Measurements from ENCODE around the gene COL4A2.

Gene COL4A2

DNA sequence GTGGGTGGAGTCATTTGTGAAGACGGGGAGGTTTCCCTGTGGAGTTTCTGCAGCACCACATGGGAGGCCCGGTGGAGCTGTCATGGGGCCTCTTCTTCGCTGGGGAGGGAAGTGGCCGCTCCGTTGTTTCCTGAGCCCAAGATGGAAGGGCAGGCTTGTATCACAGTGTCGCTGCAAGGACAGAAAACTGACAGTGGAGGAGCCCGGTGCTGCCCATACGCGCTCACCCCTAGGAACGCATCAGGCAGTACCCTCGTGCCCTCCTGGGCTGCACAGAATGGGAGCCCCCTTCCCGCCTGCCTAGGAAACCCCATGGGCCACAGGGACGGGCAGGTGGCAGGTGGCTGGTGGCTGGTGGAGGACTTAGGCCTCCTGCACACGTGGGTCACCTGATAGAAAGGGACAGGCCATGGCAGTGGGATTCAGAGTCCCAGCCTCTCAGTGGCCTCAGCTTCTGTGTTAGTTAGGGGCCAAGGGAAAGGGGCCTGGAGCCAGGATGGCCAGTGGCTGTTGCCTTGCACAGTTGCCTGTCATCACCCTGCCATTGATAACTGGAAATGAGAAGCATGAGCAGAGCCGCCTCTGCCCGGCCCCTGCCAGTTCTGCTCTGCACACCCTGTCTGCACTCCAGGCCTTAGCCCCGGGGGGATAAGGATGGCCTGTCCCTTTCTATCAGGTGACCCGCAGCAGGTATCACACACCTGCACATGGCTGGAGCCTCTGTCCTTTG lies 7.6 kb downstream of the COL4A2 start:
- no peak overlapping the region for H3K4me3 ChIP-seq (ENCODE audit: low read depth, low read length)
- peaks cover 77% of the 10 kb centered on the region for H3K36me3 ChIP-seq (replicated peaks)
- TF ChIP-seq, protein P1, sequence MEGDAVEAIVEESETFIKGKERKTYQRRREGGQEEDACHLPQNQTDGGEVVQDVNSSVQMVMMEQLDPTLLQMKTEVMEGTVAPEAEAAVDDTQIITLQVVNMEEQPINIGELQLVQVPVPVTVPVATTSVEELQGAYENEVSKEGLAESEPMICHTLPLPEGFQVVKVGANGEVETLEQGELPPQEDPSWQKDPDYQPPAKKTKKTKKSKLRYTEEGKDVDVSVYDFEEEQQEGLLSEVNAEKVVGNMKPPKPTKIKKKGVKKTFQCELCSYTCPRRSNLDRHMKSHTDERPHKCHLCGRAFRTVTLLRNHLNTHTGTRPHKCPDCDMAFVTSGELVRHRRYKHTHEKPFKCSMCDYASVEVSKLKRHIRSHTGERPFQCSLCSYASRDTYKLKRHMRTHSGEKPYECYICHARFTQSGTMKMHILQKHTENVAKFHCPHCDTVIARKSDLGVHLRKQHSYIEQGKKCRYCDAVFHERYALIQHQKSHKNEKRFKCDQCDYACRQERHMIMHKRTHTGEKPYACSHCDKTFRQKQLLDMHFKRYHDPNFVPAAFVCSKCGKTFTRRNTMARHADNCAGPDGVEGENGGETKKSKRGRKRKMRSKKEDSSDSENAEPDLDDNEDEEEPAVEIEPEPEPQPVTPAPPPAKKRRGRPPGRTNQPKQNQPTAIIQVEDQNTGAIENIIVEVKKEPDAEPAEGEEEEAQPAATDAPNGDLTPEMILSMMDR (IDR thresholded peaks at IDR 0.05; ENCODE audit: low read depth, low read length, missing control alignments): no peak
- H3K27me3 ChIP-seq (replicated peaks): no peaks in the 10 kb centered on the region
- in situ Hi-C loops (cut with HindIII; ENCODE audit: low pct_ligation_motif_present, low sequenced_read_pairs): no loop called here
- H3K27ac ChIP-seq: peak overlapping the region; percentile 48
- no peak for DNase-seq

DNA sequence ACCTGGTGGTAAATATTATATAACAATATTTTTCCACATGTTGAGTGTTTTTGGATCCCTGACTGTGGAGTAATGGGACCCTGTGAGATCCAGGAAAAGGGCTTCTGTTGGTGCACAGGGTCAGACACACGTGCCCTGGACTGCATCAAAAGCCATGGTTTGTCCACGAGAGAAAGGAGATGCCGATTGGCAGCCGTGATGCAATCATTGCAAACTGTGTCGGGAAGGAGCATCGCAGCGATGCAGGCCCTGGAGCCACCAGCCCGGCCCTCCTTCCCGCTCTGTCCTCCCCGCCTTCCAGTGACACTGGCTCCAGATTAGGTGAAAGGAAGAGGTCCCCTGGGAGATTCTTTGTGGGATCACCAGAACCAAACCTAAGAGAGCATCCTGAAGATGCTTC lies 9.1 kb downstream of the COL4A2 start:
- TF ChIP-seq, protein P1 (IDR thresholded peaks at IDR 0.05; ENCODE audit: low read depth, low read length, missing control alignments): no peak
- no peaks in the 10 kb centered on the region for H3K27me3 ChIP-seq (replicated peaks)
- in situ Hi-C loops (cut with HindIII; ENCODE audit: low pct_ligation_motif_present, low sequenced_read_pairs): no loop called here
- H3K4me3 ChIP-seq (ENCODE audit: low read depth, low read length): no peak overlapping the region
- H3K27ac ChIP-seq: peak overlapping the region; percentile 48
- DNase-seq: no peak
- H3K36me3 ChIP-seq (replicated peaks): peaks cover 62% of the 10 kb centered on the region

DNA sequence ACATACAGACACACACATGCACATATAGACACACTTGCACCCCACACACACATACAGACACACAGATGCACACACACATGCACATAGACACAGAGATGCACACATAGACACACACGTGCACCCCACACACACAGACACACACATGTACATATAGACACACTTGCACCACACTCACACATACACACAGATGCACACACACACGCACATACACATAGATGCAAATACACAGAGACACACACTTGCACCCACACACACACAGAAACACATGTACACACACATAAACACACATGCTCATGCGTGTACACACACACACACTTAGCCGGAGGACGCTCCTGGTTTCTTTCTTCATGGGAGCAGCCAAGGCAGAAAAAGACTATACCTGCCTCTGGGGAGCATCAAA lies 10.0 kb downstream of the COL4A2 start:
- TF ChIP-seq, protein P1 (IDR thresholded peaks at IDR 0.05; ENCODE audit: low read depth, low read length, missing control alignments): no peak
- DNase-seq: no peak
- H3K27me3 ChIP-seq (replicated peaks): no peaks in the 10 kb centered on the region
- no peak overlapping the region for H3K4me3 ChIP-seq (ENCODE audit: low read depth, low read length)
- H3K27ac ChIP-seq: no peak overlapping the region
- in situ Hi-C loops (cut with HindIII; ENCODE audit: low pct_ligation_motif_present, low sequenced_read_pairs): no loop called here
- H3K36me3 ChIP-seq (replicated peaks): peaks cover 64% of the 10 kb centered on the region

DNA sequence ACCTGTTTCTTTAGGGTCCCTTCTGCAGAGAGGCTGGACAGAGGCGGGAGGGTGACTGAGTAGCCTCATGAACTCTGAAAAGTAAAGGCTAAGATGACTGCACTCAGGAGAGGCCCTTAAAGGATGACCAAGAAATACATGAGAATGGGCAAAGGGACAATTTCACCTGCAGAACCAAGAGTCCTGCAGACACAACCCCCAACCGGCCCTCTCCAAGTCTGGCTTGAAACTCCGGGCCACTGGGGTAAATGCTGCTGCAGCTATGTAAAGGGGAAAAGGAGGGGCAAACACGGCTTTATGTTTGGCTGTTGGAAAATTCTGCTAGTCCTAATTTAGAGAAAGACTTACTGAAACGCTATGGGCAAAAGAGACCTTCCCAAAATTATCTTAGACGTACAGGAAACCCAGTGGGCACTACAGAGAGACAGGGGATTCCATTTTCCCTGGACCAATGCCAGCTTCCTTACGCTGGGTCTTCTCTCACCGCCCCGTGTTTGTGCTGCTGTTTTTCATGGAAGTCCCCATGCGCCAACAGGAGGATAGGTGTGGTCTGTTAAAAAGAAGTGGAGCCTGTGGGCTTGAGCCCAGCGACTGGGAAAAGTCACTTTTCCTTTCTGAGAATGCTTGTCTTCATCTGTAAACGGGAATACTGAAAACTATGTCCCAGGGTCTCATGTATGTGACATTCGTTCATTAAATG lies 10.6 kb downstream of the COL4A2 start:
- Histone ChIP-seq H3K27me3 (replicated peaks) (no peaks in the 10 kb centered on the region), H3K36me3 (replicated peaks) (peaks cover 70% of the 10 kb centered on the region), H3K27ac (peak overlapping the region; percentile 10), H3K4me3 (ENCODE audit: low read depth, low read length) (no peak overlapping the region)
- TF ChIP-seq, protein P1 (IDR thresholded peaks at IDR 0.05; ENCODE audit: low read depth, low read length, missing control alignments): no peak
- in situ Hi-C loops (cut with HindIII; ENCODE audit: low pct_ligation_motif_present, low sequenced_read_pairs): no loop called here
- no peak for DNase-seq

DNA sequence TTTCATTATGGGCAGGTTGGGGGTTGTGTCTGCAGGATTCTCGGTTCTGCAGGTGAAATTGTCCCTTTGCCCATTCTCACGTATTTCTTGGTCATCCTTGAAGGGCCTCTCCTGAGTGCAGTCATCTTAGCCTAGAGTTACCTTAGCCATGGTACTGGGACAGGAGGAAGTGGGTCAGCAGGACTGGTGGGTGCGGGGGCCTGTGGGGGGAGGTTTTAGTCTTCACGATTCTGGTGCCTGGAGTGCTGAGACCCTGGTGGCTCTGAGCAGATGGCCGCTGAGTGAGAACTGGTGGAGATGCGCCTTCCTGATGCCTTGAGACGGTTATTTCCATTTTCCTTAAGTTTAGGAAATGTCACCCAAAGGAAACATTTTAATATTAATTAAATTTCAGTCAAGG lies 11.8 kb downstream of the COL4A2 start:
- TF ChIP-seq, protein P1 (IDR thresholded peaks at IDR 0.05; ENCODE audit: low read depth, low read length, missing control alignments): no peak
- in situ Hi-C loops (cut with HindIII; ENCODE audit: low pct_ligation_motif_present, low sequenced_read_pairs): no loop called here
- no peak for DNase-seq
- H3K27me3 ChIP-seq (replicated peaks): no peaks in the 10 kb centered on the region
- H3K36me3 ChIP-seq (replicated peaks): peaks cover 64% of the 10 kb centered on the region
- H3K27ac ChIP-seq: peak overlapping the region; percentile 72
- no peak overlapping the region for H3K4me3 ChIP-seq (ENCODE audit: low read depth, low read length)
